GM19240 (cell line): ENCODE data around the gene ENPP3.

Experiments
- DNase-seq: peaks from one replicate; pipeline ENCODE4 v3.0.0; 2011; ENCODE audit warnings: low spot score; ENCODE audit not compliant: insufficient read length

The ENPP3 gene

DNA sequence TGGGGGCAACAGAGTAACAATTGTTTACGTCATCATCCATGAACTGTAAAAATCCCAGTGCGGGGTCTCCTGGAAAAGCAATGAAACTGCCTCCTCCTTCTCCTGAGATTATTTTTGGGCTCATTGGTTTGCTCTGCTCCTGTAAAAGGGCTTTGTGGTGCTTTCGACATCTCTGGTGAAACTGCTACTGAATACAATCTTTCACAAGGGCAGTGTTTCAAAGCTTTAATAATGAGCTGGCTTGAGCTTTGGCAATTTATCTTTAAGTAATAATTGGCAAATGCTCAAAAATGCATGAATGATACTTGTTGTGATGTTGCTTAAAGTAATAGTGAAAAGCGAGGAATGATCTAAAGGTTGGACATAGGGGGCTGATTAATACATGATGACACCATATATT, 127.2 kb downstream of the ENPP3 start:
- no peak for DNase-seq

DNA sequence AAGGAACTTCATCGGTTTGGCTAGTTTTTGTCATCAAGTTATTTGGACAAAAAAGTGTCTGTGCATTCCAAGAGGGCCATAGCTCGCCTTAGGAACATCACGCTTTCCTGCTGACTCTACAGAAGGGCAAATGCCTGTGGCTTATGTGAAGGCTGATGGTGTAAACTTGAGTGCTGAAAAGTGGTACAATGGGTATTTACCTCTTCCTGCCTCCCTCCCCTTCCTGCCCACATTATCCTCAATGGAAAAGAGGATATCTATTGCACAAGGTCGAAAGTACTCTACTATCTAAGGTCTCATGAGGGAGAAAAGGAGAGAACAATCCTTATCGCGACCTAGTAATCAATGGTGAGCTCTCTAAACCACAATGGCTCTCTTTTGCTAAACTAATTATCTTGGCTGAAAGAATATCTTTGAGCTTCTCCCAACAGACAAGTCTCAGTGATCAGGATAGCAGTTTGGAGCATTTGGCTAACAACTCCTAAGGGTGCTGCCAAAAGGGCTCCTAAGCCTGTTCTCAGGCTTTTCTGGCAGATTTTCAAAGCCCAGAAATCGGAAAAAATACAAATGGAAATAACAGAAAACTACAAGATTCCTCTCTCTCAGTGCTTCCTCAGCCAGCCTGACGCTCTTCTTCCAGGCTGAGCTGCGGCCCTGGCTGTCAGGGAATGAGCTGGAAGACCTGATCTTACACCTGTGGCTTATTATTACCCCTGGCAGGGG, 128.1 kb downstream of the ENPP3 start:
- no peak for DNase-seq

DNA sequence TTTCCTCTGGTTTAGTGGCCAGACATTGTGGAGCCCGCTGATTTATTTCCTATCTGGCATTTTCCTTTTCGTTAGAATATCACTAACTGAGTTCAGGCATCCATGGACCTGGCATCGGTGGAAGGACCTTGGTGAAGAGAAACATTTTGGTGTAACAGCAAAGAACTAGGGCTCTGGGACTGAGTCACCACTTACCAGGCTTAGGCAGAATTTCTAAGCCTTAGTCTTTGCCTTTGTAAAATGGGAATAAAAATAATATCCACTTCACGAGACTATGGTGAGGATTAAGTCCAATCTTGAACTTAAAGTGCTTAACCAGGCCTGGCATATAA, 128.7 kb downstream of the ENPP3 start:
- DNase-seq = no peak

DNA sequence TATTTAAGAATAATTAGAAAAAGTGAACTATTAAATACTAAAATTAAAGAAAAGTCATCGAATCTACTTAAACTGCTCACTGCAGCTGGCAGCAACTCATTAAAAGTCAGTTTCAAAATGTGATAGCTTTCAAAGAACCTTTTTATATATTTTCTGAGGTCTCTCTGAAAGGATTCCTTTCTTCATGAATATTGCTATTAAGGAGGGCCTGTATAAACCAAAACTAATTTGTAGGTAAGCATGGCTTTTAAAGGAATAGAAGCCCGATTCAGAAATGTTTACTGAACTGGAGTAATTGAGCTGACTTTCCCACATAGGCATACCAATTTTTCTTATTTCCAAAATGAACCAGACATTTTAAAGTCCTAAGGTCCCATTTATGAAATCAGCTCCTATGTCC, 129.5 kb downstream of the ENPP3 start:
- DNase-seq = no peak

DNA sequence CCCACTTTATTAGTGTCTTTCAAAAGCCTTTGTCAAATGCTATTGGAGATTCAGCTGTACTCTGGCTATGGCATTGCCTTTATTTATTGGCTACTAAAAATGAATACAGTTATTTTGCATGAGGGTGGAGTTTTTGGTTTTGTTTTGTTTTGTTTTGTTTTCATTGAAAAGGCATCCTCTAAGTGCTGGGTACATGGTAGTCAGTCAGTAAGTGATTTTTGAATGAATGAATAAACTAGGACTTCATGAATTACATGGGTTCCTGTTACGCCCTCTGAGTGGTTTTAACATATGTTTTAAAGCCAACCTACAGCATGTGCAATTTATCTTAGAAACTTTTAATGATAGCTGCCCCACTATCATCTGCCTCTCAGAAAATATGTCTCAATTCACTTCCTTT, 131.9 kb downstream of the ENPP3 start:
- no peak for DNase-seq

DNA sequence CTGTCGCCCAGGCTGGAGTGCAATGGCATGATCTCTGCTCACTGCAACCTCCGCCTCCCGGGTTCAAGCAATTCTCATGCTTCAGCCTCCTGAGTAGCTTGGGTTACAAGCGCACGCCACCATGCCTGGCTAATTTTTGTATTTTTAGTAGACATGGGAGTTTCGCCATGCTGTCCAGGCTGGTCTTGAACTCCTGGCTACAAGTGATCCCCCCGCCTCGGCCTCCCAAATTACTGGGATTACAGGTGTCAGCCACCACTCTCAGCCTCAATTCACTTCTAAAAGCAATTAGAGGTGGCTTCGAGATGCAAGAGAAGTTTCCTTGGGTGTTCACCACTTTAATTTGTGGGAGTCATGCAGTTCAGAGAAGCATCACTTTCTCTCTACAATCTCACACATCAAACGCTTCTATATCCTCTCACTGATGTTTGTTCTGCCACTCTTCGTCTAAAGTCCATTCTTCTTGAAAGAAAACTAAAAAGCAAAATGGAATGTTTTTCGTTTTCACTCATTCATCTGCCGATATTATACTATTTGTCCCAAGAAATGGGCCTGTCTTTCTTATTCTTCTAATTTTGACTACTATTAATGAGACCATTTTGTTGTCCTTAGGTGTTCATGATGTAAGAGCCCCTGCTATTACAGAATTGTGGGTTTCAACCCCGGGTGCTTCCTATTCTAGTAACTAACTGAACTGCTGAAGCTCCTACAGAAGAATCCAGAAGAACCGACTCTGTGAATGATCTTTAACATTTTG, 132.5 kb downstream of the ENPP3 start:
- DNase-seq = no peak

DNA sequence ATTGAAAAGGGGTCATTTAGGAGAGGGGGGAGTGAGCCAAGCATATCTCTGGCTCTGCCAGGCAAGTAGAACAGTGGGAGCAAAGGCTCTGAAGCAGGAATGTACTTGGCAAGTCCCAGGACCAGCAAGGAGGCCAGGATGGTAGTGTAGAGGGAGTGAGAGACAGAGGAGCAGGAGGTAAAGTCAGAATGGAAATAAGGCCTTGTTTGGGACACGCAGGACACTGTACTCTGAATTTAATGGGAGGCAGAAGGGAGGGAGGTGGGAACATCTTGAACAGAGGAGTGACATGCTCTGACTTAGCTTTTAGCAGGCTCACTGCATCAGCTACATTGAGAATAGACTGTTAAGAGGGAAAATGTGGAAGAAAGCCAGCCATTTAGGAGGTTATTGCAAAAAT, 133.7 kb downstream of the ENPP3 start:
- DNase-seq = no peak

DNA sequence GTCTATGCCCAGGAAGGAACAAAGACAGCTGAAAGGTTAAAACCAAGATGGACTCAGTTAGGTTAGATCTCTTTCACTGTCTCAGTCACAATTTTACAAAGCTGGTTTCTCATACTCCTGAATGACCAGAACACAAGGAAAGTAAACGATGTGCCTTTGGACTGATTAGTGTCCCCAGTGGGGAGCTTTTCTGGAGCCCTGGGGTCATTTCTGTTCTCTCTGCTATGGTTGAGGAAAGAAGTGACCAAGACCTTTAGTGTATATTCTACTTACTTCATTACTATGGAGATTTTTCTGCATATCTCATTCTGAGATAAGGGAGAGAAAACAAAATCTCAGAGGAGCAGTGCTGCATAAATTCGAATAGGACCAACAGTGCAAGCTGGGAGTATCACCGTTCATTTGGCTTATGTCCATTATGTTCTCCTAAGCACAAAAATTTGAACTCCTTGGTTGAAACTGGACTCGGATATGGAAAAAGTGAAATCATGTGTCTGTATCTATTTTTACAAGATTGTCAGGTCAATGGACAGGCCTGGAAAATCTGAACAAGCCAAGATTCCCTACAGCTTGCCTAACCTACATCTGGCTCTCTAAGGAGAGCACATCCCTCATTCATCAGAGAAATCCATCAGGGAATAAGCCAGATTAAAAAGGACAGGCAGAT, 136.3 kb downstream of the ENPP3 start:
- DNase-seq = no peak

DNA sequence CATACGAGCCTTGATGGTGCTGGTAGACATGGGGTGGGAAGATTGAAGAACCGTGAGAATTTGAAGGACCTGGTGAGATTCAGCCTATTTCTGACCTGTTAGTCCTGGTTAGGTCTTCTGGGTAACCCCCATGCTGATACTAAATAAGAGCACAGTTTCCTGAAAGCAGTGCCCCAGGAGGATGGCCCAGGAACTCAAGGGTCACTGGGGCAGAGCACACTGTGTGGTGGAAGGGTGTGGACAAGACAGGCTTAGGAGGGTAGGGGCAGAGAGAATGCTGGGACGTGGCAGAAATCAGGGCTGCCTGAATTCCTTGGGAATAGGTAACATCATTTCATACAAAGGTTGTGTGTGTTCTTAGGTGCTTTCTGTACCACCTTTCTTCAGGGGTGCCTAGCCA, 138.8 kb downstream of the ENPP3 start:
- DNase-seq = no peak

DNA sequence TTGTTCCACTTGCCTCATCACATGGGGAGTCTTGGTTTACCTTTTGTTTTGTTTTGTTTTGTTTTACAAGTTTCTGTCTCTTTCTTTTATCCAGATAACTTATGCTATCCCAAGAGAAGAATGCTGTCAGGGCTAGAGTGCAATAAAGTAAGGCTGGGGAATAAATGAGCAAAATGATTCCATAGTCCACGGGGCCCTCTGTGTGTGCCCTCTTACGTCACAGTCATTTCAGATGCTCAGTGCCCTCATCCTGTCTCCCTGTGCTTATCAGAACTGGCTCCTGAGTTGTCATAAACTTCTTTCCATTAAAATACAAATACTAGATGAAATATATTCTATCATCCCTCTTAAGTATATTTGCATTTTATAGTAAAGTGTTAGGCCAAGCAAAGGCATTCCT, 139.9 kb downstream of the ENPP3 start:
- DNase-seq = no peak

DNA sequence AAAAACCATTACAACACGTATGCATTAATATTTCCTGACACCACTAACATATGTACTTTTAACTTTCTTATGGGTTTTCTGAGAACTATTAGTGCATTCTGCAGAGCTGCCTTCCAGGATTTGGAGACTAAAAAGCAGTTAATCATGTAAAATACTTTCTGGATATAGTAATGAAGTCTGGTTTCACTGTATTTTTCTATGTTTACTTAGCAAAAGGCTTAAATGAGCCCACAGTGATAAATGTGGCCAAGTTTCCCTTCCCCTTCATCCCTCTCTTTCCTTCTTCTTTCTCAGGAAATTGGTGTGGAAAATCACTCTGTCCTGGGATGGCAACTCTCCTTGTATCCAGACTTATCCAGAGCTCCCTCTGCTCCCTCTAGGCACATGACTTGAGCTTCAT, 141.1 kb downstream of the ENPP3 start:
- DNase-seq = no peak

DNA sequence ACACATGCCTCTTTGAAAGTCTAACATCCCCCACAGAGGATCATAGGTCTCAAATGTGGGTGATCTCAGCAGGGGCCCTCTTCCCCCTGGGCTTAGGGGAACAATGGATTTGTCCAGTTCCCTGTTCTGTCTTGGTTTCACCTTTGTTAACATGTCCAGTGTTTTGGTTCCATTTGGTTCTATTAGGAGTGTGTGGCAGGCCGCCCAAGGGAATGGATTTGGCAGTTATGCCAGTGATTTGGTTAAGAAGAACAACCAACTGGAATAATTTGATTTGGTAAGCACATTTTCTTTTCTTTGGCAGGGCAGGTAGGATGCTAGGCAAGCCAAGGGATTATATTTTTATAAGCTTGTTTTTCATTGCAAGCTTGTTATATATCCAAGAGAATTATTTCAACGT, 142.2 kb downstream of the ENPP3 start:
- DNase-seq = no peak

DNA sequence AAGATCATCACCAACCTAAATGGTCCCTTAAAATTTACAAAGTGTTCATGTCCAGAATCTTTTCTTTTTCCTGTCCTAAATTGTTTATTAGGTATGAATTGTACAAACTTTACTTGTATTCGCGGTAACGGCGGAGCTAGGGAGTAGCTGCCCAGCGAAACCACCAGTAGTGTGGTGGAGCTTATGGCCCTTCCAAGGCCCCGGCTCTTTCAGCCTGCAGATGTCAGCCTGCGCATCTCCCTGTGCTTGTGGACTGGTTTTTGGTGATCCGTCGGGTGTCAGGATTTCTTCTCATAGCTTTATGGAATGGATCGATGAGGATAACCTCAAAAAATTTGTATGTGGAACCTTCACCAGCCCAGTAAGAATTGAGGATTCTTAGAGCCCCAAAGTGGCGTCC, 143.5 kb downstream of the ENPP3 start:
- no peak for DNase-seq

DNA sequence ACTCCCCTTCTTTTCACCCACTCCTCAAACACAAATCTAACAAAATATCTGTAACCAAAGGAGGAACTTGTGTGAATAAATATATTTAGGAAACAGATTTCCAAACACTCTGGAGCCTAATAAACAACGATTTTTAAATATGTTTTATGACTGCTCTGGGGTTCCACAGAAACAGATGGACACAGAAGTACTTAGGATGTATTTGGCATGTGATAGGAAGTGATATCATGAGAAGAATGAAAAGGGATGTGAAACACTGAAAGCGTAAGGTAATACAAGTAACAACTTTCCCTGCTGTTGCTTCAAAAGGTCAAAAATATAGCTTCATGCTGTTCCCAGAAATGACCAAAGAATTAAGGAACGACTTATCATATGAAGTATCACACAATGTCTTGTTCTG, 144.6 kb downstream of the ENPP3 start:
- no peak for DNase-seq

DNA sequence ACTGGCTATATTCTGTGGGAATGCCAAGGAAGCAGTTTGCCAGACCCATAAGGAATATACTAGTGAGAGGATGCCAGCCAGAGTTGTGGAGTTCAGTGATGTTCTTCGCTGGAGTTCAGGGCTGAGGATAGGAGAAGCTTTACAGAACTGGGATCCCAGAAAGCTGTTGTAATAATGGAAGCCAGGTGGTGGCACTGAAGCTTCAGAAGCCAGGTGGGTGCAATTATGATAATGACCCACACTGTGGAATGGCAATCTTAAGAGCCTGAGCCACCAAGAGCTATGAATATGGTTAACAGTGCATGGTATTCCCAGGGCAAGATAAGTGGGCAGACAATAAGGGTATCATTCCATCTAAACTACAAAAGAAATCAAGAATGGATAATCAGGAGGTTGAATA, 145.7 kb downstream of the ENPP3 start:
- no peak for DNase-seq

DNA sequence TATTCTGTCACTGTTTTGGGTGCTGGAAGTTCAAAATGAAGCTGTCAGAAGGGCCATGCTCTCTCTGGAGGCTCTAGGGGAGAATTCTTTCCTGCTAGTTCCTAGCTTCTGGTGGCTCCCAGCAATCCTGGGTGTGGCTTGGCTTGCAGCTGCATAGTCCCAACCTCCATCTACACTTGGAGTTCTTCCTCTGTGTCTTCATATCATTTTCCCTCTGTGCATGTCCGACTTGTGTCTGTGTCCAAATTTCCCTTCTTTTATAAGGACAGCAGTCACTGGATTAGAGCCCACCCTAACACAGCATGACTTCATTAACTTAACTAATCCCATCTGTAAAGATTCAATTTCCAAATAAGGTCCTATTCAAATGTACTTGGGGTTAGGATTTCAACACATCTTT, 147.5 kb downstream of the ENPP3 start:
- DNase-seq = no peak

DNA sequence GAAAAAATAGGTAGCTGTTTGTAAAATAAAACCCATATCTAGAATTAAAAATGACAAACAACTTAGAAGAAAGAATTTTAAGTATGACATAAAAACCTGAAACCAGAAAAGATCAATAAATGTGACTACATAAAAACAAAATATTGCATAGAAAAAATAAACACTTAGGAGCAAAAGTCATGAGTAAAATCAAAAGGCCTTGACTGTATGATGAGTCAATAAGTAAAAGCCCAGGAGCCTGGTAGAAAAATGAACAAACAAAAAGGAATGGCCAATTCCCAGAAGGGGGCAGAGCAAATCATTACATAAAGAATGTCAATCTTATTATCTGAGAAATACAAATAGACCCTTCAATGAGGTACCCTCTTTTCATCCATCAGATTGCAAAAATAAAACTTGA, 150.0 kb downstream of the ENPP3 start:
- DNase-seq = no peak

DNA sequence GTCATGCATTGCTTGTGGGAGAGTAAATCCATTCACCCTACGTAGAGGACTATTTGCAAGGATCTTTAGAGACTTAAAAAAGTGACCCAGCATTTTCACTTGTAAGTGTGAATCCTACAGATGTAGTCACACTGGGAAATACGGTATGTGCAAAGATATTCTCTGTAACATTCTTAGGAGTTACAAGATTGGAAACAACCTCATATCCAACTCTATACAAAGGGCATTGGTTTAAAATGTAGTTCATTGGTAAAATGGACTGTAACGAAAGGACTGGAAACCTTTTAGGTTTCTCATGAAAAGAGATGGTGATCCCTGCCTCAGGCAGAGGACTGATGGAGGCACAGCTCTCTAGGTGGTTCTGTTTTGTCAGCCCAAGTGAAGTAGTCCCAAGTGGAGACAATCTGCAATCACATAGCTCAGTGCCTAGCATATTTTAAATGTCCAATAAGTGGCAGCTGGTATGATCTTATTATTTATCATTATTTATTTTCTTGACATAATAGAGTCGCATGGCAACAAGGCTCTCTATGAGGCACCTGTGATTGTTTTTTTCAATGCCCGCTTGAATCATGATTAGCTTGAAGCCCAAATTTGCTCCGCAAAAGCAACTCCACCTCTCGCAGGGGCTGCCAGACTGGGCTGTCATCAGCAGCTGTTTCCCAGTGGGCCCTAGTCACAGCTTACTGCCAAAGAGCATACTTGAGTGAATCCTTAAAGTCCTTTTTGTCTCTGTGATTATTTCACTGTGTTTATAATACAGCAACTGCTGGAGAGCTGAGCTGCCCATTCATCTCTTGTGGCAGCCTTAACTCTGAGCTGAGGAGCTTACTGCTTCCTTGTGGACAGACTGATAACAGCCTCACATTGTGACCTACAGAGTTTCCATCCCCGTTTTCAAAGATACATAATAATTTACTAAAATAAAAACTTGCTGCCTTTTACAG, 150.9 kb downstream of the ENPP3 start:
- no peak for DNase-seq

DNA sequence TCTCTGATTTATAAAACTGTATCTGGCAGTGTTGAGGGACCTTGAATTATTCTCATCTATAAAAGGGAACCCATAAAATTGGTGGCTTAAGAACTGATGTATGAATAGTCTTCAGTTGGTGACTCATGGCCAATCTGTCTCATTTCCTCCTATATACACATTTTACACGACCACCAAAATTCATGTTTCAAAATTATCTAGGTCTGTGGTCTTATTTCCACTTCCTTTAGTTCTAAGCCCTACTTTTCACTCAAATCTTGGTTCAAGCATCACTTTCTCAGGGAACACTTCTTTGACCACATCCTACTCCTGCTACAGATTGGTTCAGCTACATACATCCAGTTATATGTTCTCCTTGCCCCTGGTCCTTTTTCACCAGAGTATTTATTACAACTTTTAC, 152.1 kb downstream of the ENPP3 start:
- DNase-seq = no peak

DNA sequence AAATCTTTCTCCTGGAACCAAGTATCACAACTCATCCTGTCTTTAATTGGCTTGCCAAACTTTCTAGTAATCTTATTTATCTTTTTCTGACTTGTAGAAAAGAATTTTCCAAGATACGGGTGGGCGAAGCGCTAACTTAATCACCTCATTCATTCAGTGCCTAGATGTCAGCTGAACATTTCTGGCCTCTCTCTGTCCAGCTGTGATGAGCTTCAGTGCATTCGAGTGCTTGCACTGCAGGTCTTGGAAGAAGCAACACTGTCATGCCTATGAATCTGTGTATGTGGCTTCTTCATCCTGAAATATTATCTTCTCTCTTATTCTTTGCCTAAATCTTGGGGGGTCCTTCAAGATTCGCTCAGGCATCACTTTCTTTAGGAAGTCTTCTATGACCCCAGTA, 154.4 kb downstream of the ENPP3 start:
- no peak for DNase-seq

DNA sequence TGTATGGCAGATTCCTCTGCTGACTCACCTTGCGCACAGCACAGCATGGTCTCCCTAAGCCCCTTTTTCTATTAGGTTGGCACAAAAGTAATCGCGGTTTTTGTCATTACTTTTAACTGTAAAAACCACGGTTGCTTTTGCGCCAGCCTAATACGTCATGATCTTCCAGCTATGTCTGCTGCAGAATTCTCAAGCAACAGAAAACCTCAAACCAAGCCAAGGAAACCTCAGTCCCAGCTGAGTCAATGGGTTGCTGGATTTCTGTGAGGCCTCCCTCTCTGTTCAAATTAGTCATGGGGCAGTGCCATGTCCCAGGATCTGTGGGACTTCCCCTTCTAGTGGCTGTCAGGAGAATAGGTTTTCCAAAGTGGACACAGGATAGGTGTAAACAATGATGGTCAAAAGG, 155.0 kb downstream of the ENPP3 start:
- no peak for DNase-seq

DNA sequence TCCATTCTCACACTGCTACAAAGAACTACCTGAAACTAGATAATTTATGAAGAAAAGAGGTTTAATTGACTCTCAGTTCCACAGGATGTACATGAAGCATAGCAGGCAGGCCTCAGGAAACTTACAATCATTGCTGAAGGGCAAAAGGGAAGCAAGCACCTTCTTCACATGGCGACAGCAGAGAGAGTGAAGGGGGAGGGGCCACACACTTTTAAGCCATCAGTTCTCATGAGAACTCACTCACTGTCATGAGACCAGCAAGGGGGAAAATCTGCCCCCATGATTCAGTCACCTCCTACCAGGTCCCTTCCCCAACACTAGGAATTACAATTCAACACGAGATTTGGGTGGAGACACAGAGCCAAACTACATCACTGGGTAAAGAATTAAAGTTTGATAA, 158.3 kb downstream of the ENPP3 start:
- no peak for DNase-seq
